Transverse colon (tissue), 4 donors: ENCODE data around the gene MATK.

Source experiments
- POLR2AphosphoS5 ChIP-seq, 3 donors: sonication (generic); formaldehyde crosslinking; IDR thresholded peaks; one replicate each; pipeline ENCODE4 v1.6.1; 2016; ENCODE audit warnings: antibody characterized with exemption in 3 of 3
- TF ChIP-seq, protein P1 (sequence below), 5 experiments: fragments of 200-600 bp in 3 of 5; fragments of 450-650 bp in 2 of 5; sonication (generic) in 3 of 5; IDR thresholded peaks; 1 replicate in 2 of 5; 2 replicates in 3 of 5; pipeline ENCODE4 v1.5.1; 2016 to 2017; ENCODE audit warnings: antibody characterized with exemption in 5 of 5, inconsistent platforms in 3 of 5, mild to moderate bottlenecking in 2 of 5, moderate library complexity in 1 of 5

DNA sequence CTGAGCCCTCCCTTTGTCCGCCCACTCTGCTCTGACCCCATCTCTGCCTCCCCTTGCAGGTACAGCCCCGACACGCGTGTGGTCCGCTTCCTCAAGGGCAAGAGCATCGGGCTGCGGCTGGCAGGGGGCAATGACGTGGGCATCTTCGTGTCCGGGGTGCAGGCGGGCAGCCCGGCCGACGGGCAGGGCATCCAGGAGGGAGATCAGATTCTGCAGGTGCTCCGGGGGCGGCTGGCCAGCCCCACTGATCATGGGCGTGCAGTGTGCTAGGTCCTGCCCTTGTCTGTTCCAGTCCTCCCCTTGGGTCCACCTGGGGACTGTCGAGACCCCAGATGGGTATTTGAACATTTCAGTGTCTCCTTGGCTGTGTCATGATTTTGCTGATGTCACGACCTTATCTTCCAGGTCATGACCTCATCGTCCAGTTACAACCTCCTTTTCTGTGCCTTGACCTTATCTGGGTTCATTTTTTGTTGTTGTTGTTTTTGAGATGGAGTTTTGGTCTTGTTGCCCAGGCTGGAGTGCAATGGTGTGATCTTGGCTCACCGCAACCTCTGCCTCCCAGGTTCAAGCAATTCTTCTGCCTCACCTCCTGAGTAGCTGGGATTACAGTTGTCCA, 50.0 kb downstream of the MATK start:
- TF ChIP-seq, protein P1, sequence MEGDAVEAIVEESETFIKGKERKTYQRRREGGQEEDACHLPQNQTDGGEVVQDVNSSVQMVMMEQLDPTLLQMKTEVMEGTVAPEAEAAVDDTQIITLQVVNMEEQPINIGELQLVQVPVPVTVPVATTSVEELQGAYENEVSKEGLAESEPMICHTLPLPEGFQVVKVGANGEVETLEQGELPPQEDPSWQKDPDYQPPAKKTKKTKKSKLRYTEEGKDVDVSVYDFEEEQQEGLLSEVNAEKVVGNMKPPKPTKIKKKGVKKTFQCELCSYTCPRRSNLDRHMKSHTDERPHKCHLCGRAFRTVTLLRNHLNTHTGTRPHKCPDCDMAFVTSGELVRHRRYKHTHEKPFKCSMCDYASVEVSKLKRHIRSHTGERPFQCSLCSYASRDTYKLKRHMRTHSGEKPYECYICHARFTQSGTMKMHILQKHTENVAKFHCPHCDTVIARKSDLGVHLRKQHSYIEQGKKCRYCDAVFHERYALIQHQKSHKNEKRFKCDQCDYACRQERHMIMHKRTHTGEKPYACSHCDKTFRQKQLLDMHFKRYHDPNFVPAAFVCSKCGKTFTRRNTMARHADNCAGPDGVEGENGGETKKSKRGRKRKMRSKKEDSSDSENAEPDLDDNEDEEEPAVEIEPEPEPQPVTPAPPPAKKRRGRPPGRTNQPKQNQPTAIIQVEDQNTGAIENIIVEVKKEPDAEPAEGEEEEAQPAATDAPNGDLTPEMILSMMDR (IDR thresholded peaks at IDR 0.05) = no peak
- no peak for TF ChIP-seq POLR2AphosphoS5 (IDR thresholded peaks at IDR 0.05)
